CD14-positive monocyte (primary cell): ENCODE measurements around the gene UNC13C. TPM values are rescaled to one million over a fixed set of nuclear protein-coding genes. Genes with fewer than 3 reads are reported as not detected.

Source experiments
- DNase-seq, 3 donors: peaks; one replicate each; pipeline ENCODE4 v3.0.0-alpha.2; 2011 to 2022
- H2AFZ ChIP-seq: 2 replicates; pipeline ENCODE4 v1.6.0; 2012; ENCODE audit warnings: mild to moderate bottlenecking, low read depth, low read length, inconsistent platforms; ENCODE audit not compliant: insufficient read depth, poor library complexity, severe bottlenecking
- H3K27ac ChIP-seq, 2 donors: 1 replicate in 1 of 2; 2 replicates in 1 of 2; pipeline ENCODE4 v1.5.1; 2012 to 2013; ENCODE audit warnings: low read length in 2 of 2, control low read depth in 1 of 2, inconsistent platforms in 1 of 2, low read depth in 1 of 2, mild to moderate bottlenecking in 1 of 2
- H3K27me3 ChIP-seq, 2 donors: one replicate each; pipeline versions ENCODE4 v1.6.0 to v1.6.1; 2011 to 2013; ENCODE audit warnings: low read length in 2 of 2; ENCODE audit not compliant: control insufficient read depth in 2 of 2, insufficient read depth in 2 of 2
- H3K36me3 ChIP-seq, 2 donors: replicated peaks in 1 of 2; 1 replicate in 1 of 2; 2 replicates in 1 of 2; pipeline versions ENCODE4 v1.5.1 to v1.6.1; 2012 to 2013; ENCODE audit warnings: low read length in 2 of 2, control low read depth in 1 of 2, inconsistent platforms in 1 of 2, mild to moderate bottlenecking in 1 of 2; ENCODE audit not compliant: insufficient read depth in 2 of 2, control insufficient read depth in 1 of 2
- H3K4me1 ChIP-seq, 2 donors: 1 replicate in 1 of 2; 2 replicates in 1 of 2; pipeline versions ENCODE4 v1.5.1 to v1.6.1; 2012 to 2013; ENCODE audit warnings: low read length in 2 of 2, control low read depth in 1 of 2, inconsistent platforms in 1 of 2, mild to moderate bottlenecking in 1 of 2, moderate library complexity in 1 of 2; ENCODE audit not compliant: insufficient read depth in 2 of 2, control insufficient read depth in 1 of 2
- H3K4me2 ChIP-seq: replicated peaks from 2 replicates; pipeline ENCODE3; 2012; ENCODE audit warnings: low read length, moderate library complexity, mild to moderate bottlenecking; ENCODE audit not compliant: poor library complexity, severe bottlenecking; ENCODE audit errors: extremely low read depth
- H3K4me3 ChIP-seq, 3 experiments: fragments of 200-600 bp in 1 of 3; sonication (generic) in 1 of 3; replicated peaks in 1 of 3; 1 replicate in 2 of 3; 2 replicates in 1 of 3; pipeline ENCODE4 v1.5.1; 2011 to 2013; ENCODE audit warnings: low read length in 3 of 3, mild to moderate bottlenecking in 3 of 3, control low read depth in 2 of 3, low read depth in 2 of 3, inconsistent platforms in 1 of 3, moderate library complexity in 1 of 3
- H3K79me2 ChIP-seq: 2 replicates; pipeline ENCODE4 v1.6.0; 2012; ENCODE audit warnings: mild to moderate bottlenecking, control low read depth, inconsistent platforms, low read length, moderate library complexity; ENCODE audit not compliant: insufficient read depth
- H3K9ac ChIP-seq: 2 replicates; pipeline ENCODE4 v1.6.0; 2017; ENCODE audit warnings: low read length, mild to moderate bottlenecking; ENCODE audit not compliant: insufficient read depth, poor library complexity, severe bottlenecking
- H3K9me3 ChIP-seq, 2 donors: replicated peaks in 1 of 2; 1 replicate in 1 of 2; 2 replicates in 1 of 2; pipeline versions ENCODE4 v1.5.1 to v1.6.1; 2012 to 2013; ENCODE audit warnings: low read length in 2 of 2, control low read depth in 1 of 2; ENCODE audit not compliant: control insufficient read depth in 1 of 2, insufficient read depth in 1 of 2
- H4K20me1 ChIP-seq: 2 replicates; pipeline ENCODE4 v1.6.0; 2012; ENCODE audit warnings: mild to moderate bottlenecking, low read length, control low read depth, moderate library complexity; ENCODE audit not compliant: insufficient read depth
- H3K27ac Mint-ChIP-seq, 7 donors: one replicate each; pipeline ENCODE4 v1.8.0; 2020; ENCODE audit warnings: mild to moderate bottlenecking in 7 of 7, mixed read lengths in 7 of 7, moderate library complexity in 6 of 7, inconsistent platforms in 2 of 7
- H3K27me3 Mint-ChIP-seq, 3 donors: one replicate each; pipeline ENCODE4 v1.8.0; 2021 to 2022; ENCODE audit warnings: low read depth in 3 of 3, mild to moderate bottlenecking in 3 of 3, mixed read lengths in 3 of 3, moderate library complexity in 3 of 3, inconsistent platforms in 1 of 3
- H3K36me3 Mint-ChIP-seq, 2 donors: one replicate each; pipeline ENCODE4 v1.8.0; 2020; ENCODE audit warnings: mixed read lengths in 2 of 2, inconsistent platforms in 1 of 2, mild to moderate bottlenecking in 1 of 2
- H3K4me1 Mint-ChIP-seq: one replicate; pipeline ENCODE4 v1.8.0; 2020; ENCODE audit warnings: mild to moderate bottlenecking, mixed read lengths
- H3K4me3 Mint-ChIP-seq, 2 donors: one replicate each; pipeline ENCODE4 v1.8.0; 2020; ENCODE audit warnings: mild to moderate bottlenecking in 2 of 2, mixed read lengths in 2 of 2, moderate library complexity in 1 of 2
- H3K9me3 Mint-ChIP-seq, 7 donors: one replicate each; pipeline ENCODE4 v1.8.0; 2020 to 2022; ENCODE audit warnings: mixed read lengths in 7 of 7, mild to moderate bottlenecking in 6 of 7, moderate library complexity in 6 of 7, inconsistent platforms in 2 of 7
- WGBS: methylation state at CpG from one replicate; pipeline ENCODE4 v1.1.5; 2013; ENCODE audit warnings: missing lambda C conversion rate; ENCODE audit not compliant: insufficient coverage; 5-methylcytosine and 5-hydroxymethylcytosine counted together
- intact Hi-C, 2 donors: fragments of 100-400 bp; cut with micrococcal nuclease; formaldehyde crosslinking; loops; one replicate each; pipeline versions ENCODE4 v1.15.0 to v1.15.1; 2023
- polyA plus RNA-seq, 3 donors: library from polyadenylated mRNA; depleted of rRNA in 1 of 3; unstranded in 2 of 3; stranded (reverse) in 1 of 3; fragments of 300-500 nt in 2 of 3; fragments of >200 nt in 1 of 3; fragmentation: Illumina TruSeq in 2 of 3; gene quantifications; 1 replicate in 2 of 3; 2 replicates in 1 of 3; pipeline ENCODE4 v1.2.3, GENCODE V29; 2012 to 2021
- TF ChIP-seq, protein P1 (sequence below): fragments of 200-600 bp; IDR thresholded peaks from one replicate; pipeline ENCODE4 v1.8.0; 2022; ENCODE audit warnings: antibody characterized with exemption, mild to moderate bottlenecking

The UNC13C gene
- polyA plus RNA-seq, 3 donors: not detected

DNA sequence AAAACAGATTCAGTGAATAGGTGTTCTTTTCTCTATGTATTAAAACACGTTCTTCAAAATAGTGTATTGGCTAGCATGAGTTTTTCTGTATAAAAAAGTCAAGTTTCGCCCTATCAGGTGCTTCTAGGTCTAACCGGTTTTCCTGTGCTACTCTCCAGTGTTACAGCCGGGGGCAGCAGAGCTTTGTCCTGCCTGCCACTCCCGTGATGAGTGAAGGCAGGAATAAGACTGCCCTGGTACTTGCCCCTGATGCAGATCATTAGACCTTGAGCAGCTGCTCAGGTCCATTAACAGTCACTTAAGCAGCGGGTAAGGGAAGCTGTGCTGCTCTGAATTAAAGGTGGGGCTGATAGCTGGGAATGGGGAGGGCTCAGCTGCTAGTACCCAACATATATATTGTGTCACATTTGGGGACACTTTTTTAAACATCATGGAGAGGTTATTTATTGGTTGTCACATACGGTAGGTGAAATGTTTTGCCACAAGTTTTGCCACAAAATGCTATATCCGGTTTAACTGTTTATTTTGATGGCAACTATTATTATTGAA is 1.3 kb upstream of the UNC13C start:
- H3K27ac Mint-ChIP-seq: no peak overlapping the region
- TF ChIP-seq, protein P1, sequence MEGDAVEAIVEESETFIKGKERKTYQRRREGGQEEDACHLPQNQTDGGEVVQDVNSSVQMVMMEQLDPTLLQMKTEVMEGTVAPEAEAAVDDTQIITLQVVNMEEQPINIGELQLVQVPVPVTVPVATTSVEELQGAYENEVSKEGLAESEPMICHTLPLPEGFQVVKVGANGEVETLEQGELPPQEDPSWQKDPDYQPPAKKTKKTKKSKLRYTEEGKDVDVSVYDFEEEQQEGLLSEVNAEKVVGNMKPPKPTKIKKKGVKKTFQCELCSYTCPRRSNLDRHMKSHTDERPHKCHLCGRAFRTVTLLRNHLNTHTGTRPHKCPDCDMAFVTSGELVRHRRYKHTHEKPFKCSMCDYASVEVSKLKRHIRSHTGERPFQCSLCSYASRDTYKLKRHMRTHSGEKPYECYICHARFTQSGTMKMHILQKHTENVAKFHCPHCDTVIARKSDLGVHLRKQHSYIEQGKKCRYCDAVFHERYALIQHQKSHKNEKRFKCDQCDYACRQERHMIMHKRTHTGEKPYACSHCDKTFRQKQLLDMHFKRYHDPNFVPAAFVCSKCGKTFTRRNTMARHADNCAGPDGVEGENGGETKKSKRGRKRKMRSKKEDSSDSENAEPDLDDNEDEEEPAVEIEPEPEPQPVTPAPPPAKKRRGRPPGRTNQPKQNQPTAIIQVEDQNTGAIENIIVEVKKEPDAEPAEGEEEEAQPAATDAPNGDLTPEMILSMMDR: no peak

DNA sequence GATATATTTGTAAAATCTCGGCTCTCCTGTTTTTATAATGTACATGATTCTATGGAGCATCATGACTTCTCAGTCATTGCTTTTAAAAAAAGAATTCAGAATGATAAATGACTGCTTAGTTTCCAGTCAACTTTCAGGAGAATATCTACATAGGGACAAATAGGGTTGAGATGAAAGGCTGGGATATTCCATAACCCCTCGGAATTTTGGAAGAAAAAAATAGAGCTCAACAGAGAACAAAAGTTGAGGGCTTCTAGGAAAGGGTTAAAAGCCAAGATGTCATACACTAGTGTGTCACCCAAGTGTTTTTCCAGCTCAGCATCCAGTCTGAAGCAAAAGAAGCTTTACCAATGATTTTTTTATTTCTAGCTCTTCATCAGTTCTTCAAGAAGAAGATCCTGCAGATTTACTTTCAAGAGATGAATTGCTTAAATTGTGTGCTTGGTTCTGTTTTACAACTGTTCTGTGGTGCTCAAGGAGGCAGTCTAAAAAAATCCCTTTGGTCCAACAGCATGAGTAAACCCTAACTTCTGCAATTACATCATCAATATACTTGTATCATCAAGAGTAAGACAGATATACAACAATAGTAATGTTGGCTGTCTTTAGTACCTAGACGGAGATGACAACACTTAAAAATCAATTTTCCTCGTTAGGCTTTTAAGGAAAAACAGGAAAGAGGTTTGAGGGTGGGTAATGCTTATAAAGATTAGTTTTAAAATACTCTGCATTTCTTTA is 979 bp downstream of the UNC13C start:
- Histone ChIP-seq H2AFZ (no peak overlapping the region), H3K9ac (no peak overlapping the region), H3K27ac (no peak overlapping the region), H3K4me1 (no peaks in the 10 kb centered on the region), H3K4me3 (no peak overlapping the region), H3K9me3 (peaks cover 4 to 16% of the 10 kb centered on the region in 2 donors), H3K4me2 (no peak overlapping the region), H4K20me1 (no peaks in the 10 kb centered on the region), H3K79me2 (no peaks in the 10 kb centered on the region), H3K27me3 (peaks cover 30 to 33% of the 10 kb centered on the region in 2 donors), H3K36me3 (no peaks in the 10 kb centered on the region)
- Mint-ChIP-seq H3K36me3 (no peaks in the 10 kb centered on the region), H3K4me1 (peaks cover 7% of the 10 kb centered on the region), H3K4me3 (peak overlapping the region in 1 of 2 donors; percentile 69), H3K9me3 (peaks cover 0 to 10% (median 4%) of the 10 kb centered on the region in 7 donors), H3K27me3 (peaks cover 22 to 28% (median 24%) of the 10 kb centered on the region in 3 donors), H3K27ac (no peak overlapping the region)
- no CpG with 5 or more reads among the region's 4 CpGs for WGBS
- TF ChIP-seq, protein P1: no peak
- no peak for DNase-seq
- intact Hi-C loops: no loop called here

More for the DNA sequence above, 1.3 kb upstream of the UNC13C start:
- intact Hi-C loops: no loop called here
- peak overlapping the region in 1 of 2 donors; percentile 48 for H3K4me3 Mint-ChIP-seq
- Histone ChIP-seq H3K79me2 (no peaks in the 10 kb centered on the region), H3K36me3 (no peaks in the 10 kb centered on the region), H3K4me1 (no peaks in the 10 kb centered on the region), H3K4me3 (no peak overlapping the region), H2AFZ (no peak overlapping the region), H3K27ac (no peak overlapping the region), H3K27me3 (peaks cover 28 to 33% of the 10 kb centered on the region in 2 donors), H3K9me3 (peaks cover 4 to 16% of the 10 kb centered on the region in 2 donors), H3K4me2 (no peak overlapping the region), H3K9ac (no peak overlapping the region), H4K20me1 (no peaks in the 10 kb centered on the region)
- peaks cover 22 to 28% (median 24%) of the 10 kb centered on the region in 3 donors for H3K27me3 Mint-ChIP-seq
- DNase-seq: no peak
- peaks cover 0 to 10% (median 4%) of the 10 kb centered on the region in 7 donors for H3K9me3 Mint-ChIP-seq
- no peaks in the 10 kb centered on the region for H3K36me3 Mint-ChIP-seq
- 61% methylated on average over 5 of the region's 8 CpGs for WGBS
- peaks cover 7% of the 10 kb centered on the region for H3K4me1 Mint-ChIP-seq
